Measurements from ENCODE around the gene EZH1.

DNA sequence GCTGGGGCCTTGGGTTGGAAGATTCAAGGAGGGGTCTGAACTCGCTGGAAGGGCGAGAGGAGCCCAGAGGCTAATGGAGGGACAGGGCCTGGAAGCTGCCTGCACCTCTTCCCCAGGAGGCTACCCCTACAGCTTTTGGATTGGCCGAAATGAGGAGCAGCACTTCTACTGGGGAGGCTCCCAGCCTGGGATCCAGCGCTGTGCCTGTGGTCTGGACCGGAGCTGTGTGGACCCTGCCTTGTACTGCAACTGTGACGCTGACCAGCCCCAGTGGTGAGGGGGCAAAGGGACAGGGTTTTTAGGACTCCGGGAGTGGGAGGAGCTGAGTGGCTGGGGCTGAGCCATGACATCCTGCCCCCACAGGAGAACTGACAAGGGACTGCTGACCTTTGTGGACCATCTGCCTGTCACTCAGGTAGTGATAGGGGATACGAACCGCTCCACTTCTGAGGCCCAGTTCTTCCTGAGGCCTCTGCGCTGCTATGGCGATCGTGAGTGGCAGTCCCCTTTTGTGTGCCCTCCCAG, 53.8 kb downstream of the EZH1 start:
- TF ChIP-seq EZH2 (IDR thresholded peaks at IDR 0.05; ENCODE audit: insufficient read depth, poor library complexity, severe bottlenecking) (no peak), EZH2phosphoT487 (IDR thresholded peaks at IDR 0.05; ENCODE audit: insufficient read depth, low read depth) (no peak)

All from GM23248 (cell line).